HG03060 (cell line): Measurements from ENCODE around the gene AGPAT3.

Experiments
- ATAC-seq: cut with Tn5 transposase; IDR thresholded peaks from one replicate; pipeline ENCODE4 v1.9.1; 2021; ENCODE audit warnings: low read depth, moderate number of reproducible peaks; ENCODE audit not compliant: unreplicated experiment

The AGPAT3 gene

DNA sequence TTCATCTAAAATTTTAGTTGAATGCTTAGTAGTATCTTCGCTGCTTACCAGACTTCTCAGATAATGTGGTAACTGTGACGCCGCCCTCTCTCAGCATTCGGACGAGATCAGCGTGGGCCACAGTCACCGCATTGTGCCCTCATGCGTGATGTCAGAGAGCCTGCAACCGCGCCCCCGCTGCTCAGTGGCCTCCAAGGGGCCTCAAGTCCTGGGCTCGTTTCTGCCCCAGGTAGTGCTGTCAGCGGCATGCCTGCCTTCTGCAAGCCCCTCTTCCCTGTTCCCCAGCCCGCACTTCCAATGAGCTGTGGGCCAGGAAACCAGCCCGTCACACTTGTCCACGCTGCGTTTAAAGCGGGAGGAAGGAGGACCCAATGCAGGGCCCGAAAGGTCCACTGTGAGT, 85.5 kb downstream of the AGPAT3 start:
- no peak for ATAC-seq

GRCh38 chr21:43950936-43951335, 85.9 kb downstream of the AGPAT3 start:
- ATAC-seq: no peak

GRCh38 chr21:43951911-43952703, 87.1 kb downstream of the AGPAT3 start:
- ATAC-seq: no peak

- no peak for ATAC-seq
Measured at GRCh38 chr21:43953021-43953420, 88.0 kb downstream of the AGPAT3 start.

- ATAC-seq: no peak
Measured at GRCh38 chr21:43954042-43954441, 89.0 kb downstream of the AGPAT3 start.

GRCh38 chr21:43954896-43955295, 89.9 kb downstream of the AGPAT3 start:
- ATAC-seq: no peak

- no peak for ATAC-seq
Measured at GRCh38 chr21:43956019-43956669, 91.1 kb downstream of the AGPAT3 start.

DNA sequence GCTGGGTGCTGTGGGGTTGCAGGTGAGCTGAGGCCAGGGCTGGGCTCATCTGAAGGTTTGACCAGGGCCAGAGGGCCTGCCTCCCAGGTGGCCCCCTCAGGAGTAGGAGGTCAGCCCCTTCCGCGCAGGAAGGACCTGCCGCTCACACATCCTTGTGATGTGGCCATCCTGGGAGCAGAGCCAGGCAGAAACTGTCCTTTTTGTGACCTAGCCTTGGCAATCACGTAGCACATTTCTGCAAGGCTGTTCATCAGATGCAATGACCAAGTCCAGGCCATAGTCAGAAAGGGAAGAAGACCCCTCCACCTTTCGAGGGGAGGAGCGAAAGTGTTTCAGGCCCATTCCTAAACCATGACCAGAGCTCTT, 91.6 kb downstream of the AGPAT3 start:
- ATAC-seq: no peak

- ATAC-seq: no peak
Measured at GRCh38 chr21:43957128-43957571, 92.1 kb downstream of the AGPAT3 start.

DNA sequence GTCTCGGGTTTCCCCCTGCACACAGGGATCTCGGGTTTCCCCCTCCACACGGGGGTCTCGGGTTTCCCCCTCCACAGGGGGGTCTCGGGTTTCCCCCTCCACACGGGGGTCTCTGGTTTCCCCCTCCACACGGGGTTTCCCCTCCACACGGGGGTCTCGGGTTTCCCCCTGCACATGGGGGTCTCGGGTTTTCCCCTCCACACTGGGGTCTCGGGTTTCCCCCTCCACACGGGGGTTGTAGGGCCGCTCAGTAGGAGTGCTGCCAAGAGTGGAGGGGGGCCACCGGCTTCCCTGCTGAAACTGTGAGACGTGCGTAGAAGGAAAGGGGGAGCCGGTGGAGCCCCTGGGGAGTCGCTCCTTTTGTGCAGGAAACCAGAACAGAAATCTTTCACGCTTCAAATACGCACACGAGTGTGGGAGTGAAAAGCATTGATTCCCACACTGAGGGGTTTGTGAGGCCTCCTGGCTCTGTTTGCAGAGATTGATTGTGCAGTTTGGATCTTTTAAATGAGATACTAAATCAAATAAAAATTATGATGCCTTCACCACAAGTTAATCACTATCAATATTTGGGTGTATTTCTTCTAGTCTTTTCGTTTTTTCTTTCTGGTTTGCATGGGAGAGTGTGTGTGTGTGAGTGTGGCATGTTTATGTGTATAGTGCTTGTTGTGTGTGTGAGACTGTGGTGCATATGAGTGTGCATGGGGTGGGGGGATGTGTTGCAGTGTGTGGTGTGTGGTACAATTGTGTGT, 92.8 kb downstream of the AGPAT3 start:
- no peak for ATAC-seq

- ATAC-seq: no peak
Measured at GRCh38 chr21:43958364-43959158, 93.5 kb downstream of the AGPAT3 start.

GRCh38 chr21:43959231-43960116, 94.5 kb downstream of the AGPAT3 start:
- ATAC-seq: no peak

DNA sequence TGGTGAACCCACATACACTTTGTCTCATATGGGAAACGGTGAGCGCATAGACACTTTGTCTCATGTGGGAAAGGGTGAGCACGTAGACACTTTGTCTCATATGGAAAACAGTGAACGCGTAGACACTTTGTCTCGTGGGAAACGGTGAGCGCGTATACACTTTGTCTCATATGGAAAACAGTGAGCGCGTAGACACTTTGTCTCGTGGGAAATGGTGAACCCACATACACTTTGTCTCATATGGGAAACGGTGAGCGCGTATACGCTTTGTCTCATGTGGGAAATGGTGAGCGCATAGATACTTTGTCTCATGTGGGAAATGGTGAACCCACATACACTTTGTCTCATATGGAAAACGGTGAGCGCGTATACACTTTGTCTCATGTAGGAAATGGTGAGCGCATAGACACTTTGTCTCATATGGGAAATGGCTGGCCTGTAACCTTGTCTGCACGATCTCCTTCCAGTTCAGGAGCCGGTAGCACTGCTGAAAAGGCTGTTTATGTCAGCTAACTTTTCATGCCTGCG, 96.4 kb downstream of the AGPAT3 start:
- ATAC-seq: no peak

DNA sequence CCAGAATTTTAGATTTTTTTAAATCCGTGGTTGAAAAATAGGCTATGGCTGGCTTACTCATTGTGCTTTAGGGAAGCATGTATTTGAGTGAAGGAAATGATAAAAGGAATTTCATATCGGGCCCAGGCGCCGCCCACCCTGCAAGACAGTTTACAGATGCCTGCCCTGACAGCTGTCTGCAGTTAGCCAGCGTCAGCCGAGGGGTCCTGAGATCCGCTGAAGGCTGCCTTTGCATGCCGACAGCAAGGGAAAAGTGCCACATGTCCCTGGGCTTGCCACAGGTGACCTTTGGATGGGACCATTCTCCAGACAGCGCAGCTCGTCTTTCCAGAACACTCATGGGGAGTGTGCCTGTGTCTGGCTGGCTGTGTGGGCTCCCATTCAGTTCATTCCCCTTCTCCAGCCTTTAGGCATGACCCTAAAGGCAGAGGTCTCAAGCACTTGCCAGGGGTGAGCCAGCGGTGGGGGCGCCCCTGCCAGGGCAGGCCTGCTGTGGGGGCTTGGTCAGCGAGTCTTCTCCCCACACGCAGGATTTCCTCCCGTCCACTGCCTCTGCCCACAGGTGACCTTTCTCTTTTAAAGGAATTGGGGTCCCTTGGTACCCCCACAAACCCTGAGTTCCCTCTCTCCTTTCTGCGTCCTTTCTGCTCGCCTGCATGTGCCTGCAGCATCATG, 101.0 kb downstream of the AGPAT3 start:
- ATAC-seq: no peak

GRCh38 chr21:43966946-43967512, 102.0 kb downstream of the AGPAT3 start:
- ATAC-seq: no peak

- ATAC-seq: no peak
Measured at GRCh38 chr21:43967981-43968380, 103.0 kb downstream of the AGPAT3 start.

DNA sequence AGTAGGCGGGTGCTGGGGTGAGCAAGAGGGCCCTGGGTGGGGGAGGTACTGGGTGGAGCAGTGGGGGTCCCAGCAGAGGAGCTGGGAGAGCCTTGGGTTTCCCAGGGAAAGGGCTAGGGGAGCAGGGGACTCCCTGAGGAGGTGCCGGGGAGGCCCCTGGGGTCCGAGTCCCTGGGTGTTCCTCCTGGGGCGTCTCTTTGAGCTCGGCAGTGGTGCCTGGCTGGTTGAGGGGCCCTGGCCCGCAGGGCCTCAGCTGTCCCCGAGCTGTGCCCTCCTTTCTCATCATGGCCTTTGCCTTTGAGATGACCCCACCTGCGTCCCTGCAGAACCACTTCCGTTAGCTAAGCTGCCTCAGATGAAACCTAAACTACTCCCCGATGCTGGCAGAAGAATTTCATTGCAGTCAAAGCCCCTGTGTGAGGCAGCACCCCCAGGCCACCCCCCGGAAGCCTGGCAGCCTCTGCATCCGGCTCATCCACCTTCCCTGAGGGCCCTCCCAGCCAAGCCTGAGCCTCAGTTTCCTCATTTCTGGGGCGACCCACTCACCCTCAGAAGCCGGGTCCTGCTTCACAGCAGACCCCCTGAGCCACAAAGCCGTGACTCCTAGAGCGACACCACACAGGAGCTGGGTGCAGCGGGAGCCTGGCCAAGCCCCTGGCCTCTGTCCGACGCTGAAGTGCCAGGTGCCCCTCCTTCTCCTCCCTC, 103.5 kb downstream of the AGPAT3 start:
- no peak for ATAC-seq

GRCh38 chr21:43969115-43969444, 104.1 kb downstream of the AGPAT3 start:
- ATAC-seq: no peak
